IPS-NIHi7 (cell line): ENCODE results near the gene ITGA6.

Source experiments
- DNase-seq: peaks from one replicate; pipeline ENCODE4 v3.0.0; 2012; ENCODE audit warnings: mixed read lengths; ENCODE audit errors: extremely low spot score

ITGA6 gene

GRCh38 chr2:172427256-172427989 is at the start of gene ITGA6:
Gene ITGA6 (plus strand): TSS chr2:172427586.
- peak; percentile 84 for DNase-seq

- peak; percentile 76 for DNase-seq
Measured at GRCh38 chr2:172380436-172381274, 46.7 kb upstream of the ITGA6 start.

GRCh38 chr2:172381275-172382027 is 45.9 kb upstream of the ITGA6 start:
- DNase-seq: no peak

- DNase-seq: no peak
Measured at GRCh38 chr2:172387361-172387760, 40.0 kb upstream of the ITGA6 start.

GRCh38 chr2:172389685-172390339 is 37.6 kb upstream of the ITGA6 start:
- no peak for DNase-seq

GRCh38 chr2:172394002-172394401 is 33.4 kb upstream of the ITGA6 start:
- no peak for DNase-seq

- no peak for DNase-seq
Measured at GRCh38 chr2:172395503-172395902, 31.9 kb upstream of the ITGA6 start.

GRCh38 chr2:172397148-172397834 is 30.1 kb upstream of the ITGA6 start:
- no peak for DNase-seq

GRCh38 chr2:172398440-172398839 is 28.9 kb upstream of the ITGA6 start:
- DNase-seq: peak; percentile 42

- DNase-seq: no peak
Measured at GRCh38 chr2:172399765-172400164, 27.6 kb upstream of the ITGA6 start.

- DNase-seq: no peak
Measured at GRCh38 chr2:172402198-172402597, 25.2 kb upstream of the ITGA6 start.

GRCh38 chr2:172403402-172403801 is 24.0 kb upstream of the ITGA6 start:
- DNase-seq: no peak

GRCh38 chr2:172403881-172404468 is 23.4 kb upstream of the ITGA6 start:
- DNase-seq: no peak

GRCh38 chr2:172404824-172405223 is 22.6 kb upstream of the ITGA6 start:
- no peak for DNase-seq

GRCh38 chr2:172405673-172406072 is 21.7 kb upstream of the ITGA6 start:
- DNase-seq: no peak

- no peak for DNase-seq
Measured at GRCh38 chr2:172408143-172408766, 19.1 kb upstream of the ITGA6 start.

- DNase-seq: no peak
Measured at GRCh38 chr2:172409042-172409441, 18.3 kb upstream of the ITGA6 start.

- DNase-seq: no peak
Measured at GRCh38 chr2:172412984-172413492, 14.3 kb upstream of the ITGA6 start.

- no peak for DNase-seq
Measured at GRCh38 chr2:172415157-172415864, 12.1 kb upstream of the ITGA6 start.

GRCh38 chr2:172415865-172416183 is 11.6 kb upstream of the ITGA6 start:
- no peak for DNase-seq
